Measurements from ENCODE around the gene ZNF655. TPM values are rescaled to one million over a fixed set of nuclear protein-coding genes. Genes with fewer than 3 reads are reported as not detected.
A peak's percentile ranks its signal among the peaks of the same experiment; 100 is the strongest.

ZNF655 gene
- total and polyA plus RNA-seq, 9 donors = 33.0 to 68.5 (median 56.3) TPM

GRCh38 chr7:99551334-99551733 is 7.1 kb upstream of the ZNF655 start:
- 4 to 13% (median 7%) methylated on average over 15 of the region's 15 CpGs for WGBS, 3 donors

GRCh38 chr7:99551767-99552463 is 6.5 kb upstream of the ZNF655 start, which contains the start of gene FAM200A:
TSS of gene FAM200A (minus strand) at chr7:99552114. CDS start at chr7:99548407, 3,707 bp downstream.
- Histone ChIP-seq H3K4me1 (ENCODE audit: insufficient read depth) (peaks cover 5% of the 10 kb centered on the region), H3K27me3 (no peaks in the 10 kb centered on the region), H3K4me3 (peak within 1 kb of the TSS; percentile 74), H3K36me3 (no peaks in the 10 kb centered on the region), H3K27ac (peak within 1 kb of the TSS; percentile 67 to 88), H3K9me3 (peaks cover 0 to 5% of the 10 kb centered on the region in 2 donors)
- WGBS, 3 donors = 0 to 1% (median 0%) methylated on average over 37 of the region's 37 CpGs
- peak; percentile 90 to 94 (median 91) for DNase-seq
- TF ChIP-seq CTCF (IDR thresholded peaks at IDR 0.05) = no peak
- TF ChIP-seq EP300 (IDR thresholded peaks at IDR 0.05) = no peak
- TF ChIP-seq POLR2A (IDR thresholded peaks at IDR 0.05) = peak; percentile 92
- intact Hi-C loops (cut with DNase I) = loop anchor here in 2 of 4 donors (5.0 to 10.0 kb wide), 4 partner anchors 45 to 147 kb away; partner anchors contain the start of genes BUD31 (in 1 of the 2), PDAP1 (in 1 of the 2), ZKSCAN5 (in 1 of the 2) and ZNF394 (in 1 of the 2)

More at GRCh38 chr7:99551334-99551733, 7.1 kb upstream of the ZNF655 start:
- Histone ChIP-seq H3K4me1 (ENCODE audit: insufficient read depth) (peaks cover 5% of the 10 kb centered on the region), H3K36me3 (no peaks in the 10 kb centered on the region), H3K9me3 (peaks cover 0 to 5% of the 10 kb centered on the region in 2 donors), H3K4me3 (peak overlapping the region; percentile 74), H3K27me3 (no peaks in the 10 kb centered on the region), H3K27ac (peak overlapping the region; percentile 67 to 88)
- intact Hi-C loops (cut with DNase I) = loop anchor here in 2 of 4 donors (5.0 to 10.0 kb wide), 4 partner anchors 44 to 147 kb away; partner anchors contain the start of genes BUD31 (in 1 of the 2), PDAP1 (in 1 of the 2), ZKSCAN5 (in 1 of the 2) and ZNF394 (in 1 of the 2)
- no peak for DNase-seq
- TF ChIP-seq EP300 (IDR thresholded peaks at IDR 0.05) (no peak), POLR2A (IDR thresholded peaks at IDR 0.05) (no peak), CTCF (IDR thresholded peaks at IDR 0.05) (no peak)

GRCh38 chr7:99553039-99553438 is 5.4 kb upstream of the ZNF655 start:
- Histone ChIP-seq H3K4me3 (no peak overlapping the region), H3K27ac (no peak overlapping the region)

More at GRCh38 chr7:99553039-99553438, 5.4 kb upstream of the ZNF655 start:
- peaks cover 5% of the 10 kb centered on the region for H3K4me1 ChIP-seq (ENCODE audit: insufficient read depth)
- no peaks in the 10 kb centered on the region for H3K36me3 ChIP-seq
- intact Hi-C loops (cut with DNase I) = loop anchor here in 2 of 4 donors (5.0 to 10.0 kb wide), 4 partner anchors 46 to 148 kb away; partner anchors contain the start of genes BUD31 (in 1 of the 2), PDAP1 (in 1 of the 2), ZKSCAN5 (in 1 of the 2) and ZNF394 (in 1 of the 2)
- H3K27me3 ChIP-seq = no peaks in the 10 kb centered on the region
- peaks cover 0 to 4% of the 10 kb centered on the region in 2 donors for H3K9me3 ChIP-seq
- no peak for TF ChIP-seq POLR2A (IDR thresholded peaks at IDR 0.05)
- no peak for TF ChIP-seq CTCF (IDR thresholded peaks at IDR 0.05)
- no peak for TF ChIP-seq EP300 (IDR thresholded peaks at IDR 0.05)
- DNase-seq = no peak
- 89 to 94% (median 91%) methylated on average over 4 of the region's 4 CpGs for WGBS, 3 donors

Measured in ovary (tissue), 9 donors.